Hepatocyte (in vitro differentiated cells): ENCODE data around the gene EHD2.

Source experiments
- EZH2 ChIP-seq: fragments of 200-600 bp; sonication (generic); IDR thresholded peaks from 2 replicates; pipeline ENCODE4 v1.6.1; 2016; ENCODE audit warnings: antibody characterized with exemption, mild to moderate bottlenecking, borderline replicate concordance
- EZH2phosphoT487 ChIP-seq: fragments of 200-600 bp; sonication (generic); IDR thresholded peaks from one replicate; pipeline ENCODE4 v1.6.1; 2018; ENCODE audit warnings: antibody characterized with exemption, mild to moderate bottlenecking, low read depth, moderate library complexity; ENCODE audit not compliant: unreplicated experiment, severe bottlenecking
- TF ChIP-seq, protein P1 (sequence below): fragments of 200-600 bp; sonication (generic); IDR thresholded peaks from 2 replicates; pipeline ENCODE4 v1.5.1; 2016; ENCODE audit warnings: antibody characterized with exemption, mild to moderate bottlenecking; ENCODE audit not compliant: poor library complexity

GRCh38 chr19:47679251-47679900, 33.8 kb upstream of the EHD2 start:
- TF ChIP-seq, protein P1, sequence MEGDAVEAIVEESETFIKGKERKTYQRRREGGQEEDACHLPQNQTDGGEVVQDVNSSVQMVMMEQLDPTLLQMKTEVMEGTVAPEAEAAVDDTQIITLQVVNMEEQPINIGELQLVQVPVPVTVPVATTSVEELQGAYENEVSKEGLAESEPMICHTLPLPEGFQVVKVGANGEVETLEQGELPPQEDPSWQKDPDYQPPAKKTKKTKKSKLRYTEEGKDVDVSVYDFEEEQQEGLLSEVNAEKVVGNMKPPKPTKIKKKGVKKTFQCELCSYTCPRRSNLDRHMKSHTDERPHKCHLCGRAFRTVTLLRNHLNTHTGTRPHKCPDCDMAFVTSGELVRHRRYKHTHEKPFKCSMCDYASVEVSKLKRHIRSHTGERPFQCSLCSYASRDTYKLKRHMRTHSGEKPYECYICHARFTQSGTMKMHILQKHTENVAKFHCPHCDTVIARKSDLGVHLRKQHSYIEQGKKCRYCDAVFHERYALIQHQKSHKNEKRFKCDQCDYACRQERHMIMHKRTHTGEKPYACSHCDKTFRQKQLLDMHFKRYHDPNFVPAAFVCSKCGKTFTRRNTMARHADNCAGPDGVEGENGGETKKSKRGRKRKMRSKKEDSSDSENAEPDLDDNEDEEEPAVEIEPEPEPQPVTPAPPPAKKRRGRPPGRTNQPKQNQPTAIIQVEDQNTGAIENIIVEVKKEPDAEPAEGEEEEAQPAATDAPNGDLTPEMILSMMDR = no peak
- TF ChIP-seq EZH2 = no peak
- no peak for TF ChIP-seq EZH2phosphoT487
